NCI-H510A (cell line): ENCODE measurements around the gene ASIC2.

ENCODE experiments used
- DNase-seq: peaks from one replicate; lab custom pipeline; 2025; lab: John Stamatoyannopoulos, UW

Gene ASIC2

DNA sequence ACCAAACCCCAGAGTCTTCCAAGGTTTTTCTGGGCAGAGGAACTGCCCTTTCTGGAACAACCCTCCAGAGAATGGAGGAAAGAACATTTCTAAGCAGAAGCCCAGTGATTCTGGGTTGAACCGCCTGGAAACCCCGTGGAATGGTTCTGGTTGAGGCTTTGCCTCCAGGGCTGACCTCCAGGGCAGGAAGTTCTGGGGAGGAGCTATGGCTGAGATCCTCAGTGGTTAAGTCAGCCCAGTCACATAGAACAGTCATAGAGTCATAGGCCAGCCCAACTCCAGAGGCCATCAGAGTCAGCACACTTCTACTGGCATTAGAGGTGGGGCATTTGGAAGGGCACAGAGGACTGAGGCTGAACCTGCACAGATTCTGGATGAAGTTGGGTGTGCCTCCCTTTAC is 235.5 kb downstream of the ASIC2 start:
- no peak for DNase-seq

DNA sequence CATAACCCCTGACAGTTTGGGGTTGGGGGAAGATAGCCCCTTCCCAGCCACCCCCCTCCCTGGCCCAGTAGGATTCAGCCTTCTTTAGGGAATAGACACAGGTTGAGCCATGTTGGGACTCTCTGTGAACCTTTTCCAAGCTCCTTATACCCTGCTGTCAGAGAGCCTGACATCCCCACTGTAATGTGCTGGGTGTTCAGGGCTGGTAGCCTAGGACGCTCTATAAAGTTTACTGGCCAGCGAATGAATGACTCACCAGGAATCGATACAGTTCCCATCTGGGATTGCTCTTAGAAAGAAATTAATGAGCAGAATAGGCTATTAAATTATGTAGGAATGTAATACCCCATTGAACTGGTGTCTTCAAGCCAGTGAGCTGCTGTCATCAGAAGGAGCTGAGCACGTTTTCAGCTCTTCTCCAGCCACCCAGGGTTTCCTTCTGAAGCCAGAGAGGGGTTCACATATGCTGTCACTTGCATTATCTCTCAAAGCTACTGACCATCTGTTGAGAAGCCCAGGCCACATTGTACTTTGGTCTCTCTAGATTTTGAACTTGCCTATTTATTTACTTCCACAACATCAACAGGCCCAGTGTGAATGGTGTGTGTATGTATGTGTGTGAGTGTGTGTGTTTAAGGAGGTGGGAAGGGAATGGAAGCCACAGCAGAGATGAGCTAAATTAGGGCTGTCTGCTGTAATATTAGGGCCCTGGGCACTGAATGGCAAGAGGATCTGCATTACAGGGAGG is 236.5 kb downstream of the ASIC2 start:
- DNase-seq, result no peak

DNA sequence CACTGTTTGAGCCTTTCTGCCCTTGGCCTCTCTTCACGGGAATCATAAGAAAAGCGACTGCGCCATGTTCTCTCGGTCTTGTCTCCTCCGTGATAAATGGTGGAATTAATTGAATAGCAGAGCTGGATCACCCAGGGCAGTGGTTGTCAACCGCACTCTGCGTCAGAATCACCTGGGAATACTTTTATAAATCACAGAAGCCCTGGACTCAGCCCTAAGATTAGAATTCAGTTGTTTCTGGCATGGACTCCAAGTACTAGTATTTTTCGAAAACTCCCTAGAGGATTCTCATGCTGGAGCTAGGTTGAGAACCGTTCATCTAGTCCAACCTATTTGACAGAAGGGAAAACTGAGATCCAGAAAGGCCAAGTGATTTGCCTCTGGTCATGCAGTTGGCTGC is 237.3 kb downstream of the ASIC2 start:
- DNase-seq, result no peak

DNA sequence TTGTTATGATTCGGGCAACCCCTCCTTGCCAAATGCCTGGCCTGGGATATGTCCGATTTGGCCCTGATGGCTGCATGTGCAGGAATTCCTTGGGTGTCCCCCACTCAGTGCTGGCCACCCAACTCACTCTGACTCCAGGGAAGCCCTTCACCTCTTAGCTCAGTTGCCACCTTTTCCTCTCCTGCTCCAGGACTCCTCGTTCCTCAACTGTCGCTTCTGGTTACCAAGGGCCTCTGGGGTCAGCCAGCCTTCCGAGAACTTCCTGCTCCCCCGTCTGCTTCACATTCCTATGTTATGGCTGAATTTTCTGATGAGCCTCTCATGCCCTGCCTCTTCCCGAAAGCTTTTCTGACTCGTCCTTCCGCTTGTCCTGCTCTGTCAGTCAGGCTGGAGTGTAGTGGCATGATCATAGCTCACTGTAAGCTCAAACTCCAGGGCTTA is 237.9 kb downstream of the ASIC2 start:
- DNase-seq, result no peak

DNA sequence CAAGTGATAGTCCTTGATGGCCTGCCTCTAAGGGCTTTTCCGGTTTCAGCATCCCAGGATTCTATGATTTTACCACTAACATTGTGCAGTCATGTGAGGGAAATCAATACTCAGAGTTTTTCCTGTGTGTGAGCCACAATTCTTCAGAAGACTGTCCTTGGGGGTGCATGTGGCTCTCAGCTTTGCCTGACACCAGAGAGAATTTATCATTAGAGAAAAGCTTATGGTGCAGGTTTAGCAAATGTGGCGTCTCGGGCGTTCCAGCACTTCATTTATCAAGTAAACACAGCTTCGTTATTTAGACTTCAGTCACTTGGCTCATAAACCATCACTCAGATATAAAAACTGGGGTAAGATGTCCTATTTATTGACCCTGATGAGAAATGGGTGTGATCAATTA is 238.7 kb downstream of the ASIC2 start:
- DNase-seq, result no peak

DNA sequence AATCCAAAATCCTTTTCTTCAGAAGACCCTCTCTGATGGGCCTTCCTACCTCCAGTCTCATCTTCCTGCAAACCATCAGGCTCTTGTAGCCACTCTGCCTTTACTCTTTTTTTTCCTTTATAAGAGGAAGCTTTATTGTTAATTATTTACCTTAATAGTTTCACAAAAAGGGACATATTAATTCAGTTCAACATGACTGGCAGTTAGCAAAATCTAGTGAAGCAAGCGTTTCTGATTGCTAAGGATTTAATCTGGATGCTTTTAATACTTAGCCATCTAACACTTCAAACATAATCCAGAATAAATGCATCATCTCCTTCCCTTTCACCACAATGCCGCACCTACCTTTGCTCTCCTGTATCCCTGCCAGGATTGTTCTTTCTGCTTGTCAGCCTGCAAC is 239.4 kb downstream of the ASIC2 start:
- no peak for DNase-seq

DNA sequence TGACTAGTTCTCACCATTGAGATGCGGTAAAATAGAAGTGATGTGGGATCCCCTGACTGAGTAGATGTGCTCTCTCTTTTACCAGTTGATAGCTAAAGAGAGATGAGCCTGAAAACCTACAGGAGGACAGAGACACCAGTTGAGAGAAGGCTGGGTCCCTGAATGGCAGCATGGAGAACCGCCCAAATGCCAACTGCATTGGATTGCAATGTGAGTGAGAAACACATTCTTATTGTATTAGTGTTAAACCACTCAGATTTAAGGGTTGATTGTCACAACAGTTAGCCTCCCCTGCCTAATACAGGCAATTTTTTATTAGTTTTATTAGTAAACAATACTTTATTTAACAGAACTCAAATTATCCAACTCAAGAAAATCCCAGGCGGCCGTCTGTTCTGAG is 240.2 kb downstream of the ASIC2 start:
- no peak for DNase-seq

DNA sequence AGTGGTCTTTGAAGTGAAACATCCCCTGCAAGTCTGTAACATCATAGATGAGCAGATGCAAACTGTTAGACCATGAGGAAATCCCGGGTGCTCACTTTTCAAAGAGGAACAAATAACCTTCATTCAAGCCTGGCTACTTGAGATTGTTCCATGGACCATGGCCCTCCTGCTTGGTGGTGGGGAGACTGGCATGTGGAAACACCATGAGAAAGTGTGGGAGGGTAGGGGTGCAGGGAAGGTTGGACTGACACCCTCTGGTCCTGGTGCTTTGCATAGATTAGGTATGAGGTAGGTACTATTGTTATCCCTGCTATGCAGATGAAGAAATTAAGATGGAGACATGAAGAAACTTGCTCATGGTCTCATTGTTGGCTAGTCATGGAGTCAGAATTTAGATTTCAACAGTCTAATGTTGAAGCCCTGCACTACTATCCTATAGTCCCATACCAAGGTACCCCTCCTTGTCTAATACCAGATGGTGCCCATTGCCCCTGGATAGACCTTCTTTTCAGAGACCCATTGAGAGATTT is 242.4 kb downstream of the ASIC2 start:
- DNase-seq, result no peak

DNA sequence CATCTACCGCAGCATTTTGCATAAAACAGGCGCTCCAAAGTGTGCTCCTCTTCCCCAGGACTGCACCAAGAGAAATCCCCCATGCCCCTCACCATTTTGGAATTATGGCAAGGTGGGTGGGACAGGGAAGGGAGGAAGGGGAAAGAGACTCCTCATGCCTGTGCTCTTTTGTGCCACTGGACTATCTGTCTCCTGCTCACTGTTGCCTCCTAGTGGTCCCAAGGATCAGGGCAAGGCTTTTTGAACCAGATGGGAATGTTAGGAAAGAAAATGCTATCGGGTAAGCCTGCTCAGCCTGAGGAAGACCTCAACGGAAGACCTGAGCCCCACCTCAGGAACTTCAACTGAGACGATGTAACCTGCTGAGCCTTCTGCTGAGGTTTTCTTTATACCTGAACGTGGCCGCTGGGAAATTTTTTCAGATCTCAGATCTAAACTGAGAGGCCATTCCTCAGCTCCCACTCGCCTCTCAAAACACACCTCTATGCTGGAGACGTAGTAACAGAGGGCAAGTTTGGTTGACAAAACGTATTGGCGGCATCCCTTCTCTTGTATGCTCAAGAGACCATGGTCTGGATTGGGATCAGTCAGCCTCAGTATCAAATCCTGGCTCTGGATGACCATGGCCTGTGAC is 243.2 kb downstream of the ASIC2 start:
- DNase-seq, result no peak

DNA sequence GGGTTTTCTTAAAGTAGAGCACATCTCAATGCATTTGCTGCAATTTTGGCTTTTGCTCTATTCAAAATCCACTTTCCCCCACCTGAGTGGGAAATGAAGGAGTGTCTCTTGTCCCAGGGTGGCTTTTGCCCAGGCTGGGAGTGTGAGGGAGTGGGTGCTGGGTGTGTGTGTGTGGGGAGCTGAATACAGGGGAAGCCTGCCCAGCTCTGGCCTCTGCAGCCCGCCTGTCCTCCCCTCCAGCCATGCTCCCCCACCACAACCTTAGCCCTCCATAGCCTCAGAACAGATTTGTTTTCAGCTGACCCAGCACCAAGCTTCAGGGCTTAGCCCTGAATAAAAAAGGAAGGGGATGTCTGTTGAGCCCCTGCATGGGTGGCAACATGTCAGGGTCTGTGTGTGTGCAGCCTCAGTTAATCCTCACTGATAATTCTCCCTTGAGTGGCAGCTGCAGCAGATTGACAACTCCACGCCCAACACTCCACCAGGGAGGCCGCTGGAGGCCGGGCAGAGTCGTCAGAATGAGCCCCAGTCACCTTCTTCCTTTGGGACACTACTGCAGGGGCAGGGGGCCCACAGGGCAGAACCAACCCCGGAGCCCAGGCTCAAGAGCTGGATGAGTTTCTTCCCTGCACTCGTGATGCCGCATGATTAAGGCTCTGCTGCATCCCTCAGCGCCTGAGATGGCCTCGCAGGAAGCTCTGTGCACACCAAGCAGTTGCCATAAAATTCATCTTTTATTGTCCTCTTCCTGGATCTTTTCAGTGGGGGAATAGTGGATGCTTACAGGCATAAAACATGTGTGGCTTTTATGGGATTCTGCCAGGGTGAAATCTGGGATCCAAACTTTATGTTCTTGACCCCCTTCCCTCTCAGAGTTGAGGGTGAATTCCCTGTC is 246.5 kb downstream of the ASIC2 start:
- DNase-seq, result no peak

DNA sequence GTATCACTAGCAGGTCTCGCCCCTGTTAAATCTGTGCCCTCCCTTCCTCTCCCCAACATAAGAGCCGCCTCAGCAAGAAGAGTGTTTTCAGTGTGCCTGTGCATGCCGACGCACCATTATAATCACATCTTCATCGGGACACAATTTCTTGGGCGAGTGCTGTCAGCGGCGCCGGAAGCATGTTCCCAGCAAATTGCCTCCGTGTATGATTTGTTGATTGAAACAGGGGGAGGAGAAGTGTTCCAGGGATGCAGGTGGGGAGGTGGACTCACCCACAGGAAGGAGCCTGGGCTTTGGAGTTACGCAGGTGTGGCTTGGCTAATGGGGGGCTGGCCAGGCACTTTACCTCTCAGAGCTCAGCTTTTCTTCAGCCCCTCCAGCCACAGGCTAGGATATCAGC is 247.9 kb downstream of the ASIC2 start:
- no peak for DNase-seq

DNA sequence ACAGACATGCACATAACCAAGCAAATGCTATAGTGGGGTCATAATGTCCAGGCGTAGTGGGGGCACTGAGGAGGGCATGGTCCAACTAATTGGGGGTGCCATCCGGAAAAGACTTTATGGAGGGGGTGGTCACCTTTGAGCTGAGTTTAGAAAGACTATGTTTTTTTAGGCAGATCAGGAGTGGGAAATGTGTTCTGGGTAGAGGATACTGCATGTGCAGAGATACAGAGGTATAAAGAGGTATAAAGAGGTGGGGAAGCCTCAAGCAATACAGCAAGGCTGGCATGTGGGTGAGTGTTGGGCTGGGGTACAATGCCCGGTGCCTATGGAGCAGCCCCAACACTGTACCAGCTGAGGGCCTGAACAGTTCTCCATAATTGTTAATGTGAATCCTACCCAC is 248.3 kb downstream of the ASIC2 start:
- no peak for DNase-seq

DNA sequence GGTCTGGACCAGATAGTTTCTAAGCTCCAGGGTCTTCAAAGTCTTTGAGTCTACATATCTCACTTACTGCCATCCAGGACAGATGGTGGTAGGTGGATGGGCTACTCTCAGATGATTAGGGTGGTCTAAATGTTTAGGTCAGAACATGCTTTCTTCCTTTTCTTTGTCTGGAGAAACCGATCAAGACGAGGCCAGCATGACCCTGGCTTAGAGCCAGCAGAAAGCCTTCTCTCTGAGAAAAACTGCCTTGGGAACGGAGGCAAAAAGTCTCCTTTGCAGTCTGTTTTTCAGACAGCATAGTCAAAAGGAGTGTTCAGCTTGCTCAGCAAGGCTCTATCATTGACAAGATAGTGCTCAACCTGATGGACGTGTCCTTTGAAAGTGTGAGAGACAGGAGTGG is 252.6 kb downstream of the ASIC2 start:
- no peak for DNase-seq

DNA sequence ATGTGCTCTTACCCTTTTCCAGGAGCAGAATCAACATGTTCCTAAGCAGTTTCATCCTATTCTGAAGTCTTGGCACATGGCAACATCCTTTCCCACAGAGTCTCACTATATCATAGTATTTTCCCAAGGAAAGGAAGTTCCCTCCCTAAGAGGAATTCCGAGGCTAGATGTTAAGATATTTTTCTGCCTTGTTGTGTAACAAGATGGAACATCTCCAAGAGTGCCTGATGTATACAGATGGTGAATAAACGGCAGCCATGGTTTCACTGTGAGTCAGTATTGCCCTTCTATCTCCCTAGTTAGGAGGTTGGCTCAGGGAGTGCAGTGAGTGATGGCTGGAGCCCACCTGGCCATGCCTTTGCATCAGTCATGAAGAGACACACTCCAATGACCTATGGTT is 253.2 kb downstream of the ASIC2 start:
- no peak for DNase-seq

DNA sequence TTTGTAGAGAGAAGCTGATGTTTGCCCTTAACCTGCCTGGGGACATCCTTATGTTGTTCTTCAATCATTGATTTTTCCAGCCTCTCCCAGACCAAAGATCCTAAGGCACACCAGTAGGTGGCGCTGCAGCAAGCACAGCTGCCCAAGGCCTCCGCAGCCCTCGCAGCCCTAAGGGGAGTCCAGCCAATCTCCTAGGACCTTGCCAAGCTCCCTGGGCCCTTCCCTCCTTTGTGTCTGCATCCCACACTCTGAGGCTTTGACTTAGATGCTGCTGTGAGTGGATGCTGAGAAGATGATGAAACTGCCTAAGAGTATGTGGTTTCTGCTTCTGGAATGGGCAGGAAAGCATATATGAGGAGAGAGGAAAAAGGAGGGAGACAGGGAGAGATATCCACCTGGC is 254.4 kb downstream of the ASIC2 start:
- no peak for DNase-seq

DNA sequence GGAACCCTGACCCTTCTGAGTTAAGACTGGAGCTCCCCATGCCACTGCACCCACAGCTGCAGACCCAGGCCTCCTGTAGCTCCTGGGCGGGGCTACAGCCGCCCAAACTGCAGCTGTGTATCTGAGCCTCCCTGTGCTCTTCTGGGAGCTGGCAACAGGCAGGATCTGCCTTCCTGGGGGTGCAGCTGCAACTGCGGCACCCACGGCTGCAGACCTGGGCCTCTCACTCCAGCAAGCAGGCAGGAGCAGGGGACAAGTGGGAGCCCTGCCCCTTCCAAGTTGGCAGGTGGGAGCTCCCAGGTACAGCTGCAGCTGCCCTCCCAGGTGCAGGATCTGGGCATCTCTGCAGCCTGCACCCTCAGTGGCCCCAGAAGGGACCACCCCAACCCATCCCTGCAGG is 259.9 kb downstream of the ASIC2 start:
- no peak for DNase-seq

DNA sequence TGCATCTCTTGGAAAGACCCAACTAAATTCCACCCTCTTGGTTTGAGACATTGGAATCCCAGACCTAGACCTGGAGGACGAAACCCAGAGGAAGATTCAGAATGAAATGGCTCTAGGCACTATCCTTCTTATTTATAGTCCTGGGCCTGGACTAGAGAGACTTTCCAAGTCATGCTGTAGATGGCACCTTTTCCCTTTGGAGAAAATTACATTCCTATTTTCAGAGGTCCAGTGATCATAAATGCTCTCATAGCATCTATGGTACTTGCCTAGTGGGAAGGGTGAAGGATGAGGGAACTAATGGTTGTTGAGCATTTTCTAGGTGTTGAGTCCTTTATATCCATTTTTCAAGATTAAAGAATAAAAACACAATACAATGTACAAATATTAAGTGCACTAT is 264.3 kb downstream of the ASIC2 start:
- no peak for DNase-seq

DNA sequence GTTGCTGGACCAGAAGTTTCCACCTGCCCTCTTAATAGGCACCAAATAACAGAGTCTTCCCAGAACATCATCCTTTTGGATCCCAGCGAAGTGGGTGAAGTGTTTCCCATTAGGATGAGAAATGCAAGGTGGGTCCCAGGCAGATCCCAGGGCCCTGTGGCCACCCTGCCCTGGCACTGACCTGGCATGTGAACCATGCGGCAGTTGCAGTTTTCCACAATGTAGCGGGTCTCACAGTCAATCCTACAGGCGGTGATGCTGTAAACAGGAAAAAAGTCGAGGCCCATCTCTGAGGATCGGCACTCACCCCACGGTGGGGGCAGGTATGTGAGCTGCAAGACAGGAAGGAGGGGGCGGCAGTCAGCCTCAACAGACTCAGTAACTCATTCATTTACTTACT is 265.0 kb downstream of the ASIC2 start:
- DNase-seq, result no peak

DNA sequence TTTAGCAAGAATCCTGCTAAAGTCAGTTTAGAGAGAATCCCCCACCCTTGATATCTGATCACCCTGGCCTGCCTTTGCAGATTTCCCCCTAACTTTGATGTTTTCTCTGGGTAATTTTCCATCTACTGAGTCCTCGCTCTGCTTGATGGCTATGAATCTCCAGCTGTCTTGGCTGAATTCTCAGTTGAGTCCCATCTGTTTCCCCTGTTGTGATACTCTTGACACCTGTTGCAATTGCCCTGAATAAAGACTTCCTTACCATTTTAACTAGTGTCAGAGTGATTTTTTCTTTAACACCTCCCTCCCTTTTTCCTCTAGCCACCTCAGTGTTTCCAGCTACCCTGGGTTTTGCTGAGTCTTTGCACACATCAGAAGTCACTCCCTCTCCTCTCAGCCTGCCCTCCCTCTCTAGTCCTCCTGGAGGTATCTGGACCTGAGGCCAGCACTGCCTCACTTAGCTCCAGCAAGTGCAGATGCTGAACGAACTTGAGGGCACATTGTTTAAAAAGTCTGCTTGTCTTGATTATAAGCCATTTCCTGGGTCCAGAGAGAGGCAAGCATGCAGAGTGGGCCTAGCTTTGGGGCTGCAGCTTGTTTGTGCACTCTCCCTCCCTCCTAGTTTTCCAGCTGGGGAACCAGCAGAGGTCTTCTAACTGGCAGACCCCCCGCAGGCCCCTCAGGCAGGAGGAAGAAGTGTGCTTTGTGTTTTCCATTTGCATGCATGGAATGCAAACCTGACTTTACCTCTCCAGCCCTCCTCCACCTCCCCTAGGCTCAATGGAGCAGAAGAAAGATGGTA is 268.2 kb downstream of the ASIC2 start:
- no peak for DNase-seq

DNA sequence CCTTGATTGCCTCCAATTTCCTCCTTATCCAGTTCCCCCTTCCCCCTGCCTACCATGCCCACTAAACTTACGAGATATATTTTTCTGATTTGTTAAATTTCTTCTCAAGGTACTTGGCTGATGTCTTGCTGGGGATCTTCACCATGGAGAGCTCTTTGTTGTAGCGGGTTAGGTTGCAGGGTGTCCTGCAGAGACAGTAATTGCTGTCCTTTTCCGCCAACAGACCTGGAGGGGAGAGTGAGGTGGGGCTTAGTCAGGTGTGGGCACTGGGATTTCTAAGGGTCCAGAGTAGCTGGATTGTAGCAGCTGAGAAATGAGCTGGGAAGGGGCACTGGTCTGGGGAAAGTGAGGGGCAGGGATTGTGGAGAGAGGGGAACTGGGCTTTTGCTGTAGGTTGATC is 269.3 kb downstream of the ASIC2 start:
- no peak for DNase-seq

DNA sequence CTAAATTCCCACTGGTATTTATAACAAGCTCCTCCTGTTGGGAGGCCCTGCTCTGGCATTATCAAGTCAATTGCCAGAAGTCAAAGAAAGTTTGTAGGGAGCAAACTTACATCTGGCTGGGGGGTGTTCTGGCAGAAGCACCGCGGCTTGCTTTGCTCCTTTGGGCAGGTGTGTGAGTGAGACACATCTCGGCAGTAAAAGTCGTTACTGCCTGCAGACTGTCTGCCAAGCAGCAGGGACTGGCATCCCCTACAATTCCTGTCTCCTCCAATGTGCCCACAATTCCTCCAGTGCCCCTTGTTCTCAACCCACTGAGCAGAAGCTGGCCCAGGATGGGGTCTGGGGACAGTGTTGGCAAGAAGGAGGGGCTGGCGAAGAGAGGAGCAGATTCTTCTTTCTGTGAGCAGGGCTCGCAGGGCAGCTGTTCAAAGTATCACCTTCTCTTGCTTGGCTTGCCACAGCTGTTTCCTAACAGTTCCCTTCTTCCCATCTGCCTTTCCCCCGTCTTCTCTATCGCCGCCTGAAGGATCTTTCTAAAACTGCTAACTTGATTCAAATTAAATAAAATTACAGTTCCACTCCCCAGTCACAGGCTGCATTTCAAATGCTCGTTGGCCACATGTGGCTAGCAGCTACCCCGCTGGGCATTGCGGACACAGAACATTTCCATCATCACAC is 271.2 kb downstream of the ASIC2 start:
- no peak for DNase-seq
